Embryonic facial prominence (tissue), 1 donor: ENCODE measurements around the gene LMBRD2.

Experiments
- DNase-seq: peaks from one replicate; pipeline ENCODE4 v3.0.0-alpha.2; 2016; ENCODE audit errors: extremely low spot score

Gene LMBRD2

GRCh38 chr5:36108758-36109460 lies 42.8 kb downstream of the LMBRD2 start:
- DNase-seq = no peak

DNA sequence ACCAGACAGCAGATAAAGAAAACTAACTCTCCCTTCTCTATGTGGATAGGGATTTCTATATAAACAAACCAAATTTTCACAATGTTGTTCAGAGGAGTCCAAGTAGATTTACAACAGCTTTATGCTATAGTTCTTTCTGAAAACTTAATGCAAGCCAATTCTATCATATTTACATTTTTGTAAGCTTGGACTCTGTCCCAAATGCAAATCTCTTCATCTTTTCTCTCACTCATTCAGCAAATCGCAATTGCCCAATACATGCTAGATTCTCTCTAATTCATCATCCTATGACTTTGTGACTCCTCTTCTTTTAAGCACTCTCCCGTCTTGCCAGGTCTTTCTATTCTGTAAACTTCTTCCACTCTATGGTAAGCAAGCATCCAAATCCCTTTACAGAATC lies 45.9 kb downstream of the LMBRD2 start:
- no peak for DNase-seq

DNA sequence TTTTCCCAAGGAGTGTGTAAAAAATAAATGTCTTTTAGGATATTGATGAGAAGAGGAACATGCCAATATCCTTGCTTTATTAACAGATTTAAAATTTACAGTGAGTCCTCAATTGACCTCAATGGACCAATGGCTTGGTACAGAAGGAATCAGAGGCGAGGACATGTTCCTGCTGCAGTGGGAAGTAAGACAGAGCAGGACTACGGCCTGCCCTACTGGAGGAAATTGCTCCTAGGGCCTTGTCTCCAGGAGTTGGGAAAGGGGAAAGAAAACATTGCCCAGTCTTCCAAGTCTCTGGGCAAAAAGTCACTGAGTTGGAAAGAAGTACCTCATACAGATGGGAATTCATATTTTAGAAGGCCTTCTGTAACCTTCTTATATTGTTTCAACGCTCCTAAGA lies 51.9 kb downstream of the LMBRD2 start:
- DNase-seq = no peak

- DNase-seq = no peak
These were observed 55.2 kb downstream of the LMBRD2 start for GRCh38 chr5:36096486-36096885.

GRCh38 chr5:36089989-36090388 lies 61.7 kb downstream of the LMBRD2 start:
- DNase-seq = no peak

GRCh38 chr5:36079200-36079781 lies 72.4 kb downstream of the LMBRD2 start:
- no peak for DNase-seq

- DNase-seq = no peak
These were observed 73.3 kb downstream of the LMBRD2 start for GRCh38 chr5:36078430-36078829.

- DNase-seq = no peak
These were observed 78.0 kb downstream of the LMBRD2 start for GRCh38 chr5:36073595-36074216.

DNA sequence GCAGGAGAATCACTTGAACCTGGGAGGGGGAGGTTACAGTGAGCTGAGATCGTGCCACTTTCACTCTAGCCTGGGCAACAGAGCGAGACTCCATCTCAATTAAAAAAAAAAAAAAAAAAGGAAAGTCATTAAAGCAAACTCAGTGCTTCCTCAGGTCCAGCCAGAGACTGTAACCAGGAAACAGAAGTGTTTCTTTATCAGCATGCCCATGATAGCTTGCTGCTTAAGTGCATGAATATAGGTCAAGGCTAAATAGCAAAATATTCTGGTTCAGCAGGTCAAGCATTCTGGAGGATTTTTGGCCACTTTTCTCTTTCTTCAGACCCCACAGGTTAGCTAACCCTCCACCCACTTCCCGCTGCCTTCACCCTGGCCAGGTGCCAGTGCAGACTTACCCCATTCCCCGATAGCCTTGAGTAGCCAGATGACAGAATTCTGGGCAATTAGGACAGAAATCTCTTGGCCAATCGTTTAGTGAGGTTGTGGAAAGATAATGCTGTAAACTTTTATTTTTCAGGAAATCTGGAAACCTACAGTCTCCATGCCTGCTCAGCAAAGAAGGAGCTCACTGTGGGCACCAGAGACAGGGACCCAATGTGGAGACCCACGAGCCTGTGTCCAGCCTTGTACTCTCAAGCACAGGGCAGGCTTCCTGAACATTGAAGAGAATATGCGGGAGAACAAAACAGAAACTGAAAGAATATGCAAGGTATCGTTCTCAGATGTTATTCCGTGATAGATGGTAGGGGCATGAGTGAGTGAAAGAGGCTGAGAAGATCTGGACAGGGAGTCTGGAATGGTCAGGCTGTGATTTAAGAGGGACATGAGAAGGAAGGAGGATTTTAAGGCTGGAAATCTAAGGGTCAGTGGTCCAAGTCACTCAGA lies 80.8 kb downstream of the LMBRD2 start:
- DNase-seq = no peak

DNA sequence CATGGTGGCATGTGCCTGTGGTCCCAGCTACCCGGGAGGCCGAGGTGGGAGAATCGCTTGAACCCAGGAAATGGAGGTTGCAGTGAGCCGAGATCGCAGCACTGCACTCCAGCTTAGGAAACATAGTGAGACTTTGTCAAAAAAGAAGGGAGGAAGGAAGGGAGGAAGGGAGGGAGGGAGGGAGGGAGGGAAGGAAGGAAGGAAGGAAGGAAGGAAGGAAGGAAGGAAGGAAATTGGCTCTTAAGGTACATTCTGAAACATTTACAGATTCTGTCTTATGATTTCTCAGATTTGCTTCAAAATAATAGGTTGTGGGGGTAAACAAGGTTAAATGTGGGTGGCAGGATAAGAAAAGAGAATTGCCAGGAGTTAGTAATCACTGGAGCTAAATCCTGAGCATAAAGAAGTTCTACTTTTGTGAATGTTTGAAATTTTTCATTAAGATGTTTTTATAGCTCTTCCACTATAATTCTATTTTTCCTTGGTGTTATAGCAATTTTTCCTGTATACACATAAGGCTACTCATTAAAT lies 82.9 kb downstream of the LMBRD2 start:
- no peak for DNase-seq

GRCh38 chr5:36066540-36067210 lies 85.0 kb downstream of the LMBRD2 start, which contains the start of gene UGT3A2:
Gene UGT3A2 (minus strand): TSS chr5:36066882. CDS start chr5:36066789, 93 bp downstream.
- no peak for DNase-seq

DNA sequence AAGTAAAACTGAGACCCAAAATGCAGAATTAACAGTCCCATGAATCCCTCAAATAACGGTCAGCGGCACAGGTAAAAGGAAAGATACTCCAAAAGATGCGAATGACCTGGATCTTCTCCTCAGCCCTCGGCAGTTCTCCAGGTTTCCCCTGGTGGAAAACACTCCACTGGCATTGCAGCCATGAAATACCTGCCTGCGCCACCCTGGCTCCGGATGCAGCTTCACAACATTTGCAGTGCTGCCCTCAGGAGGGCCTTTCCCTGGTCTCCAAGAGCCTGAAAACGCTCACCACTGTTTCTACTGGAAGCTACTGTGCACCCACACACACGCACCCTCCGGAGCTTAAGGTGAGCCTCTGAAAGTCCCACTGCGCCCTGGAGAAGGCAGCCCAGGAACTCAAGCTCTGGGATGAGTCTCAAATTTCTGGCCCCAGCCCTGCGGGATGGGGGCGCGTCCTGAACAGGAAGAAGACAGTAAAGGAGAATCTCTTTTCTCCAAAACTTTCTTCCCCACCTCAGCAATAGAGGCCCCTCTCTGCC lies 85.6 kb downstream of the LMBRD2 start:
- no peak for DNase-seq

DNA sequence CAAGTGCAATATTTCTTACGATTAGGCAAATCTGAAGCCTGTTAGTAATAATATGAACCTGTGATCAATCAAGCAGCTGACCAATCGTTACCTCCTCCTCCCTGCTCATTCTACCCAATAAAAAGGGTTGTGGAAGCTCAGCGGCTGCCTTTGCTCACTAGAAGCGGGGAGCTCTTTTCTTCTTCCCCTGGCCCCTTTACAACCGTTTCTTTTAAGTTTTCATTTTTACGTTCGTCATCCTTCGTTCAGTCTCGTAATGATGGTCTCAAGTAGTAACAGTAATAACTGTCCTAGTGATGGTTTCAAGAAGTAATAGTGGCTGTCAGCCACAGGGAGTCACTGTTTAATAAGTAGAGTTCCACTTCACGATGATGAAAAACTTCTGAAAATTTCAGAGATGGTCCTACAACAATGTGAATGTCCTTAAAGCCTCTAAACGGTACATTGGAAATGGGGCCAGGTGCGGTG lies 91.2 kb downstream of the LMBRD2 start:
- DNase-seq = no peak

GRCh38 chr5:36059571-36060419 lies 91.9 kb downstream of the LMBRD2 start:
- no peak for DNase-seq

DNA sequence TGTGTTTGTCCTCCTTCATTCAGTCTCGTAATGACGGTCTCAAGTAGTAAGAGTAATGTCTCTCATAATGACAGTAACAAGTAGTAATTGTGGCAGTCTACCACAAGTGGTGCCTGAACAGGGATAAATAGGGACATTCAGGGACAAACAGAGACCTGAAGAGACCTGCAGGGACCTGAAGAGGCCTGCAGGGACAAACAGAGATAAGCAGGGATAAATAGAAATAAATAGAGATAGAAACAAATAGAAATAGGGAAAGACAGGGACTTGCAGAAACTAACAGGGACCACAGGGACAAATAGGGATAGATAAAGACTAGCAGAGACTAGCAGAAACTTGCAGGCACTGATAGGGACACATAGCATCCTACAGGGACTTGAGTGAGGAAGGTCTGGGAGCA lies 92.9 kb downstream of the LMBRD2 start:
- DNase-seq = no peak

- DNase-seq = no peak
These were observed 94.3 kb downstream of the LMBRD2 start for GRCh38 chr5:36057386-36057785.

DNA sequence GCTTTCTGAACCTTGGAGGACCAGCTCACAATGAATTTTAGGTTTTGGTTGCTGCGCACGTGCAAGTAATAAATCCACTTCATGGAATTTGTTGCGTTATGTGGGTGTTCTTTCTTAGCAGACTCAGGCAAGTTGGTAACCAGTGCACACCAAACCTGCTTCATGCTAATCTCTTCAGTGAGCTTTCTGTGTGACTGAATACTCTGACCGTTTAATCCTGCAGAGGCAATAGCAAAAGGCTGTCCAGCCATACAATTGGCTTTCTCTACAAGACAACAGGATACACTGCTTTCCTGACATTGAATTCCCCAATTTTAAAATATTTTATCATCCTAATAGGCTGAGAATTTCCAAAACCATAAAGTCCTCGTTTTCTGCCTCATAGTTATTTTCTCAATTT lies 95.3 kb downstream of the LMBRD2 start:
- DNase-seq = no peak

DNA sequence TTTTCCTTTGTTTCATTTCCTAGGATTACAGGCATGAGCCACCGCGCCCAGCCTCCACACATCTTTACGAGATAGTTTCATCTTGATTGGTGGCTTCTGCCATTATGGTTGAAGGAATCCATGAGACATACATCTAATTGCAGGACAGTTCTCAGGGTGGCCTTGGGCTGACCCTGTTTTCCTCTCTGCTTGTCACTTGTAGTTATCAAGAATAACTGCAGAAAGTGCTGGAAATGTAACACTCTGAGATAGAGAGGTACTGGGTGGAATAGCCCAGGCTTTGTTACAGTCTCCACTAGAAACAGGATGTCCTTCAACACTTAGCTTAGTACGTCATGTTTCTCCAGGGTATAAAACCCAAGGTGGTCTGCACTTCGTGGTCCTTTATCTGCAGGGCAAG lies 95.7 kb downstream of the LMBRD2 start:
- DNase-seq = no peak

- no peak for DNase-seq
These were observed 97.0 kb downstream of the LMBRD2 start for GRCh38 chr5:36054647-36055046.

- no peak for DNase-seq
These were observed 99.1 kb downstream of the LMBRD2 start for GRCh38 chr5:36052538-36052937.
